ENCODE results near the gene RBM26. TPM values are rescaled to one million over a fixed set of nuclear protein-coding genes. Genes with fewer than 3 reads are reported as not detected.
A peak's percentile ranks its signal among the peaks of the same experiment; 100 is the strongest.

The RBM26 gene
- total and polyA plus RNA-seq, 5 donors from 2014 or later: 10.6 to 86.4 (median 14.5) TPM

DNA sequence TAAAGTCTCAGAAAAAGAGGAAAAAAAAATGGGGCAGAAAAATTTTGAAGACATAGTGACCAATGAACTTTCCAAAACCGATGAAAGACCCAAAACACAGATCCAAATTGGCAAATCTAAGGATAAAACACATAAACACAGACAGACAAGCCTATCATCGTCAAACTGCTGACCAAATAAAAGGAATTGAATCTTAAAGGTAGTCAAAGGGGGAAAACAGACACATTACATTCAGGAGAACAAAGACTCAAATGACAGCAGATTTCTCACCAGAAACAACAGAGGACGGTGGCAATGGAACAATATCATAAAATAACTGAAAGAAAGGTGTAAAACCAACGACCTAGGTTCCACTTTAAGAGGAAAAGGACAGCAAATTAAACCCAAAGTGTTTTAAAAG is 10.2 kb downstream of the RBM26 start:
- Mint-ChIP-seq H3K36me3 (peaks cover 27% of the 10 kb centered on the region), H3K27me3 (no peaks in the 10 kb centered on the region), H3K4me1 (peaks cover 45 to 74% (median 55%) of the 10 kb centered on the region in 4 donors), H3K9me3 (peaks cover 0 to 5% (median 0%) of the 10 kb centered on the region in 7 donors), H3K4me3 (peak overlapping the region in 1 of 4 donors; percentile 19), H3K27ac (peak overlapping the region in 2 of 3 donors; percentile 19 to 40)
- peaks cover 0 to 5% of the 10 kb centered on the region in 2 experiments for H3K9me3 ChIP-seq (ENCODE audit: control insufficient read depth in 2 of 2, low read length in 2 of 2)
- peaks cover 7% of the 10 kb centered on the region for H3K36me3 ChIP-seq (ENCODE audit: control insufficient read depth, insufficient read depth, low read length)
- no peak overlapping the region for H3K27ac ChIP-seq (ENCODE audit: insufficient read depth, low read length, poor library complexity, severe bottlenecking)
- H3K27me3 ChIP-seq (ENCODE audit: control insufficient read depth, insufficient read depth, low read length): no peaks in the 10 kb centered on the region
- DNase-seq (no peak), ATAC-seq (ENCODE audit: low read depth in 2 of 2) (no peak)
- H3K4me1 ChIP-seq (ENCODE audit: control insufficient read depth, insufficient read depth, low read length, poor library complexity, severe bottlenecking): peaks cover 35% of the 10 kb centered on the region
- no peak overlapping the region for H3K4me3 ChIP-seq (ENCODE audit: low read depth, low read length)

- H3K9me3 Mint-ChIP-seq: peaks cover 0 to 5% (median 0%) of the 10 kb centered on the region in 7 donors
- H3K4me3 ChIP-seq (ENCODE audit: low read depth, low read length): peak overlapping the region; percentile 85
These were observed 12.3 kb downstream of the RBM26 start for GRCh38 chr13:79393564-79394249.

DNA sequence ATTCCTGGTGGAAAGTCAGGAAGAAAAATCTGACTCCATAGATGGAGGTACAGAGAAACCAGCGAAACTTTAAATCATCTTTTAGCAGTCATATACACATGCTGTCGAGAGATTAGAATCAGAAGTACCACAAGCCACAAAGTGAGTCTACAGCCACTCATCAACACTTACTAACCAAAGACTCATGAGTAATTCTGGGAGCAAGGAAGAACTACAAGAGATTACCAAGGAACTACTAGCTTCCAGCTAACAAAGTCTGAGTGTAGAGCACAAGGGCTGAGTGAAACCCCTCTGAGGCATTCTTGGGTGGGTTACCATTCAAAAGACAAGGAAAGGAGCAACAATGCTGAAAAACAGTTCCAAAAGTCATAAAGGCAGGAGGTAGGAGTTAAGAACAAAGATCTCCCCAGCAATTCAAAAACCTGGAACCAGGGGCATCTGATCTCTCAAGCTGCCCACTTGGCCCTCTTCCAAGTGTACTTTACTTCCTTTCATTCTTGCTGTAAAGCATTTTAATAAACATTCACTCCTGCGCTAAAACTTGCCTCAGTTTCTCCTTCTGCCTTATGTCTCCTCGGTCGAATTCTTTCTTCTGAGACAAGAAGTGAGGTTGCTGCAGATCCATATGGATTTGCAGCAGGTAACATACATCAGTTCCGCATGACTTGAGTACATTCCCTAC is 13.0 kb downstream of the RBM26 start:
- H3K4me3 ChIP-seq (ENCODE audit: low read depth, low read length): peak overlapping the region; percentile 85
- peak overlapping the region; percentile 76 for H3K27ac ChIP-seq (ENCODE audit: insufficient read depth, low read length, poor library complexity, severe bottlenecking)
- peaks cover 21% of the 10 kb centered on the region for H3K36me3 Mint-ChIP-seq
- peaks cover 47 to 71% (median 63%) of the 10 kb centered on the region in 4 donors for H3K4me1 Mint-ChIP-seq
- peak overlapping the region; percentile 71 to 91 (median 84) for H3K4me3 Mint-ChIP-seq
- no peaks in the 10 kb centered on the region for H3K27me3 Mint-ChIP-seq
- peaks cover 0 to 5% (median 0%) of the 10 kb centered on the region in 7 donors for H3K9me3 Mint-ChIP-seq
- H3K27ac Mint-ChIP-seq: peak overlapping the region; percentile 48 to 88 (median 76)
- peaks cover 5% of the 10 kb centered on the region for H3K36me3 ChIP-seq (ENCODE audit: control insufficient read depth, insufficient read depth, low read length)
- ATAC-seq (ENCODE audit: low read depth in 2 of 2) (peak; percentile 61 to 73), DNase-seq (peak in 2 of 3 donors; percentile 52 to 71)
- H3K9me3 ChIP-seq (ENCODE audit: control insufficient read depth in 2 of 2, low read length in 2 of 2): peaks cover 0 to 5% of the 10 kb centered on the region in 2 experiments
- no peaks in the 10 kb centered on the region for H3K27me3 ChIP-seq (ENCODE audit: control insufficient read depth, insufficient read depth, low read length)
- H3K4me1 ChIP-seq (ENCODE audit: control insufficient read depth, insufficient read depth, low read length, poor library complexity, severe bottlenecking): peaks cover 32% of the 10 kb centered on the region

More at GRCh38 chr13:79393564-79394249, 12.3 kb downstream of the RBM26 start:
- Histone ChIP-seq H3K27me3 (ENCODE audit: control insufficient read depth, insufficient read depth, low read length) (no peaks in the 10 kb centered on the region), H3K27ac (ENCODE audit: insufficient read depth, low read length, poor library complexity, severe bottlenecking) (peak overlapping the region; percentile 76), H3K4me1 (ENCODE audit: control insufficient read depth, insufficient read depth, low read length, poor library complexity, severe bottlenecking) (peaks cover 38% of the 10 kb centered on the region), H3K36me3 (ENCODE audit: control insufficient read depth, insufficient read depth, low read length) (peaks cover 5% of the 10 kb centered on the region), H3K9me3 (ENCODE audit: control insufficient read depth in 2 of 2, low read length in 2 of 2) (peaks cover 0 to 5% of the 10 kb centered on the region in 2 experiments)
- peak overlapping the region; percentile 48 to 88 (median 76) for H3K27ac Mint-ChIP-seq
- ATAC-seq (ENCODE audit: low read depth in 2 of 2) (peak; percentile 63 to 75), DNase-seq (peak in 2 of 3 donors; percentile 51 to 81)
- H3K4me1 Mint-ChIP-seq: peaks cover 52 to 71% (median 60%) of the 10 kb centered on the region in 4 donors
- H3K36me3 Mint-ChIP-seq: peaks cover 26% of the 10 kb centered on the region
- no peaks in the 10 kb centered on the region for H3K27me3 Mint-ChIP-seq
- H3K4me3 Mint-ChIP-seq: peak overlapping the region; percentile 71 to 91 (median 84)

- Mint-ChIP-seq H3K36me3 (peaks cover 3% of the 10 kb centered on the region), H3K27me3 (no peaks in the 10 kb centered on the region), H3K27ac (no peak overlapping the region), H3K4me1 (peaks cover 45 to 83% (median 58%) of the 10 kb centered on the region in 4 donors), H3K9me3 (no peaks in the 10 kb centered on the region), H3K4me3 (peak overlapping the region in 2 of 4 donors; percentile 1 to 67)
- Histone ChIP-seq H3K27me3 (ENCODE audit: control insufficient read depth, insufficient read depth, low read length) (no peaks in the 10 kb centered on the region), H3K36me3 (ENCODE audit: control insufficient read depth, insufficient read depth, low read length) (peaks cover 2% of the 10 kb centered on the region), H3K9me3 (ENCODE audit: control insufficient read depth in 2 of 2, low read length in 2 of 2) (no peaks in the 10 kb centered on the region), H3K27ac (ENCODE audit: insufficient read depth, low read length, poor library complexity, severe bottlenecking) (no peak overlapping the region), H3K4me3 (ENCODE audit: low read depth, low read length) (no peak overlapping the region), H3K4me1 (ENCODE audit: control insufficient read depth, insufficient read depth, low read length, poor library complexity, severe bottlenecking) (peaks cover 37% of the 10 kb centered on the region)
- ATAC-seq (ENCODE audit: low read depth in 2 of 2) (no peak), DNase-seq (no peak)
These were observed 17.0 kb downstream of the RBM26 start for GRCh38 chr13:79389026-79389425.

- Mint-ChIP-seq H3K27ac (peak overlapping the region; percentile 36 to 62 (median 60)), H3K27me3 (no peaks in the 10 kb centered on the region), H3K4me3 (peak overlapping the region in 2 of 4 donors; percentile 18 to 32), H3K36me3 (peaks cover 8% of the 10 kb centered on the region), H3K9me3 (no peaks in the 10 kb centered on the region), H3K4me1 (peaks cover 41 to 83% (median 57%) of the 10 kb centered on the region in 4 donors)
- H3K9me3 ChIP-seq (ENCODE audit: control insufficient read depth in 2 of 2, low read length in 2 of 2): no peaks in the 10 kb centered on the region
- H3K27me3 ChIP-seq (ENCODE audit: control insufficient read depth, insufficient read depth, low read length): no peaks in the 10 kb centered on the region
- no peak for ATAC-seq (ENCODE audit: low read depth in 2 of 2)
- no peak overlapping the region for H3K27ac ChIP-seq (ENCODE audit: insufficient read depth, low read length, poor library complexity, severe bottlenecking)
- DNase-seq: no peak
- H3K4me3 ChIP-seq (ENCODE audit: low read depth, low read length): no peak overlapping the region
- H3K4me1 ChIP-seq (ENCODE audit: control insufficient read depth, insufficient read depth, low read length, poor library complexity, severe bottlenecking): peaks cover 34% of the 10 kb centered on the region
- peaks cover 2% of the 10 kb centered on the region for H3K36me3 ChIP-seq (ENCODE audit: control insufficient read depth, insufficient read depth, low read length)
These were observed 18.2 kb downstream of the RBM26 start for GRCh38 chr13:79387853-79388252.

DNA sequence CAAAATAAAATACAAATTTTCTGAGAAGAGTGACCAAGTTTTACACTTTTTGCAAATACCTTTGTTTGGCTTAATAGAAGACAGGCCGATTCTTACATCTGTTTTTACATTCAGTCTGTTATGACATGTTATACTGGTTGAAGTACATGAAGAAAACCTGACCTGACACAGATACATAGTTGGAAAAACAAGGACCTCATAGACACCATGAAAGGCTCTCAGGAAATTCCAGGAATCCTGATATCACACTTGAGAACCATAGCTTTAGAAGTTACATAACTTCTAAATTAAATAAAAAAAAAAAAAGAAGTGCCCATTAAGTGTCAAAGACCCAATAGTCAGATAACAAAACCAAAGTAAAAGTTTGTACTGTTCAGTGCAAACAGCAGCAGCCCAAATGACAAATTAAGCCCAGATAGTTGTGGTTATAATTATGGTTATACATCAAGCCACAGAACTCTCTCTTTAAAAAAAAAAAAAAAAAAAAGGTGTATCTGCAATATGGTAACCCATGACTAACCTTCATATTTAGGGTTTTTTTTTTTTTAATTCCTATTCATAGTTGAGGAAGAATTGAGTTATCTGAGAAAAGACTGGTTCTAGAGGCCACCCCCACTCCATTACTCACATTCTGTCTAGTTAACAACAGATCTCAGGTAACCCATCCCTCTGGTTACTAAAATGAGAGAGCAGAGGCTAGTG is 19.8 kb downstream of the RBM26 start:
- H3K4me3 ChIP-seq (ENCODE audit: low read depth, low read length): peak overlapping the region; percentile 29
- DNase-seq: no peak

DNA sequence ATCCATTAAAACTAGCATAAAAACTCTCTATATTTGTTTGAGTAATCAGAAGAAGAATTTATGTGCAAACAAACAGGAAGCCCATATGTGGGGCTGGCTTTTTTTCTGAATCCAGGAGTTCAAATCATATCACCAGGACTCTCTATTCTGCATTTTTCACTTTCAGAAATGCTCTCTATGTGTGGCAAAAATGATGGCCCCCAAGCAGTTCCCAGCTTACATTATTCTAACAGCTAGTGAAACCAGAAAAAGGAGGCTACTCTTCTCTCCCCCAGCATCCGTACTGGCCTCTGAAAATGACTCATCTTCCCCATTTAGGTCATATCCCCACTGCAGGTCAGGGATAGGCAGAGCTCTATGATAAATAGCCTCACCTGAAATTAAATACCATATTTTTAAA is 20.4 kb downstream of the RBM26 start:
- Histone ChIP-seq H3K36me3 (ENCODE audit: control insufficient read depth, insufficient read depth, low read length) (peaks cover 2% of the 10 kb centered on the region), H3K27me3 (ENCODE audit: control insufficient read depth, insufficient read depth, low read length) (no peaks in the 10 kb centered on the region), H3K9me3 (ENCODE audit: control insufficient read depth in 2 of 2, low read length in 2 of 2) (no peaks in the 10 kb centered on the region), H3K27ac (ENCODE audit: insufficient read depth, low read length, poor library complexity, severe bottlenecking) (peak overlapping the region; percentile 55), H3K4me1 (ENCODE audit: control insufficient read depth, insufficient read depth, low read length, poor library complexity, severe bottlenecking) (peaks cover 45% of the 10 kb centered on the region), H3K4me3 (ENCODE audit: low read depth, low read length) (peak overlapping the region; percentile 29)
- Mint-ChIP-seq H3K9me3 (no peaks in the 10 kb centered on the region), H3K27ac (no peak overlapping the region), H3K36me3 (peaks cover 8% of the 10 kb centered on the region), H3K4me1 (peaks cover 51 to 87% (median 64%) of the 10 kb centered on the region in 4 donors), H3K27me3 (no peaks in the 10 kb centered on the region), H3K4me3 (peak overlapping the region; percentile 27 to 46 (median 38))
- peak in 1 of 3 donors; percentile 38 for DNase-seq
- ATAC-seq (ENCODE audit: low read depth in 2 of 2): peak; percentile 44 to 56

More for the DNA sequence above, 19.8 kb downstream of the RBM26 start:
- H3K27ac ChIP-seq (ENCODE audit: insufficient read depth, low read length, poor library complexity, severe bottlenecking): peak overlapping the region; percentile 55
- H3K4me1 ChIP-seq (ENCODE audit: control insufficient read depth, insufficient read depth, low read length, poor library complexity, severe bottlenecking): peaks cover 41% of the 10 kb centered on the region
- H3K4me1 Mint-ChIP-seq: peaks cover 48 to 87% (median 61%) of the 10 kb centered on the region in 4 donors
- peak overlapping the region in 1 of 4 donors; percentile 46 for H3K4me3 Mint-ChIP-seq
- no peaks in the 10 kb centered on the region for H3K9me3 Mint-ChIP-seq
- no peak overlapping the region for H3K27ac Mint-ChIP-seq
- no peaks in the 10 kb centered on the region for H3K27me3 ChIP-seq (ENCODE audit: control insufficient read depth, insufficient read depth, low read length)
- H3K9me3 ChIP-seq (ENCODE audit: control insufficient read depth in 2 of 2, low read length in 2 of 2): no peaks in the 10 kb centered on the region
- H3K36me3 ChIP-seq (ENCODE audit: control insufficient read depth, insufficient read depth, low read length): peaks cover 2% of the 10 kb centered on the region
- no peaks in the 10 kb centered on the region for H3K27me3 Mint-ChIP-seq
- peaks cover 8% of the 10 kb centered on the region for H3K36me3 Mint-ChIP-seq
- ATAC-seq (ENCODE audit: low read depth in 2 of 2): peak; percentile 49 to 51

Data from CD4-positive, CD25-positive, alpha-beta regulatory T cell (primary cell).